RWPE1 (cell line): ENCODE results near the gene CABP2.

ENCODE experiments used
- CTCF ChIA-PET: fragments of 350-600 bp; sonication (Branson Sonifier 250); formaldehyde crosslinking; extraction: SDS; loops from one replicate; lab custom pipeline; 2021; lab: Yijun Ruan, JAX
- POLR2A ChIA-PET: fragments of 400-600 bp; formaldehyde crosslinking; extraction: SDS; loops from one replicate; lab custom pipeline; 2020; ENCODE audit warnings: antibody characterized with exemption; ENCODE audit not compliant: low non-redundant PET; lab: Yijun Ruan, JAX
- DNase-seq: peaks from one replicate; pipeline ENCODE4 v3.0.0; 2012; ENCODE audit warnings: low spot score
- H3K27ac ChIP-seq: fragments of 450-650 bp; 2 replicates; pipeline ENCODE4 v1.5.1; 2017
- CTCF ChIP-seq: fragments of 450-650 bp; conservative IDR thresholded peaks from 2 replicates; pipeline ENCODE4 v1.5.1; 2017; ENCODE audit warnings: low read depth, mild to moderate bottlenecking

CABP2 gene

GRCh38 chr11:67532889-67533288 is 9.6 kb upstream of the CABP2 start:
- ChIA-PET CTCF (no interaction called here), POLR2A (no interaction called here)
- TF ChIP-seq CTCF = no peak
- no peak for DNase-seq
- no peak overlapping the region for H3K27ac ChIP-seq

- no peak overlapping the region for H3K27ac ChIP-seq
- CTCF ChIA-PET = no interaction called here
- no peak for DNase-seq
- POLR2A ChIA-PET = no interaction called here
- no peak for TF ChIP-seq CTCF
Observed at GRCh38 chr11:67530282-67530592, 7.0 kb upstream of the CABP2 start.

- CTCF ChIA-PET = no interaction called here
- POLR2A ChIA-PET = no interaction called here
- DNase-seq = no peak
Observed at GRCh38 chr11:67528376-67528775, 5.1 kb upstream of the CABP2 start.

GRCh38 chr11:67525275-67525976 is 2.2 kb upstream of the CABP2 start:
- no peak for TF ChIP-seq CTCF
- CTCF ChIA-PET = interaction anchor here (0.6 kb wide), 1 partner anchor 1373 kb away, joined by 3 read pairs; no protein-coding TSS in a partner anchor
- no peak overlapping the region for H3K27ac ChIP-seq
- no peak for DNase-seq
- POLR2A ChIA-PET = no interaction called here

More at GRCh38 chr11:67528376-67528775, 5.1 kb upstream of the CABP2 start:
- no peak for TF ChIP-seq CTCF
- H3K27ac ChIP-seq = no peak overlapping the region

GRCh38 chr11:67524480-67524808 is 1.2 kb upstream of the CABP2 start:
- TF ChIP-seq CTCF = no peak
- no peak overlapping the region for H3K27ac ChIP-seq
- no peak for DNase-seq
- POLR2A ChIA-PET = no interaction called here
- CTCF ChIA-PET = no interaction called here

- H3K27ac ChIP-seq = no peak overlapping the region
- DNase-seq = no peak
- no peak for TF ChIP-seq CTCF
- POLR2A ChIA-PET = no interaction called here
- CTCF ChIA-PET = no interaction called here
Observed at GRCh38 chr11:67523556-67524479, 572 bp upstream of the CABP2 start.
